Measurements from ENCODE around the gene ALDOB.

The ALDOB gene

GRCh38 chr9:101372327-101373118 lies 63.1 kb downstream of the ALDOB start:
- Histone ChIP-seq H4K20me1 (no peaks in the 10 kb centered on the region), H3K4me3 (no peak overlapping the region), H3K36me3 (no peaks in the 10 kb centered on the region), H3K9me3 (replicated peaks in 1 of 11) (peaks cover 0 to 5% (median 0%) of the 10 kb centered on the region in 11 experiments; a peak in 1 of 22 replicates), H3K4me1 (peaks cover 0 to 6% (median 0%) of the 10 kb centered on the region in 10 experiments; a peak in 7 of 20 replicates), H3K4me2 (no peak overlapping the region), H3K27me3 (no peaks in the 10 kb centered on the region), H3K27ac (no peak overlapping the region), H3K9ac (no peak overlapping the region)
- no peak for TF ChIP-seq Cebpa-rat (IDR thresholded peaks at IDR 0.05)

- no peaks in the 10 kb centered on the region for H3K27me3 ChIP-seq
- no peak overlapping the region for H3K4me2 ChIP-seq
- peaks cover 0 to 7% (median 0%) of the 10 kb centered on the region in 10 experiments; a peak in 6 of 20 replicates for H3K4me1 ChIP-seq
- no peak overlapping the region for H3K27ac ChIP-seq
- H3K36me3 ChIP-seq, result no peaks in the 10 kb centered on the region
- H3K9me3 ChIP-seq (replicated peaks in 1 of 11), result peaks cover 0 to 5% (median 0%) of the 10 kb centered on the region in 11 experiments; a peak in 1 of 22 replicates
- H3K4me3 ChIP-seq, result no peak overlapping the region
- no peak overlapping the region for H3K9ac ChIP-seq
- TF ChIP-seq Cebpa-rat (IDR thresholded peaks at IDR 0.05), result no peak
- no peaks in the 10 kb centered on the region for H4K20me1 ChIP-seq
These were observed 63.8 kb downstream of the ALDOB start for GRCh38 chr9:101371813-101372212.
